Measurements from ENCODE around the gene PAM.

Gene PAM

DNA sequence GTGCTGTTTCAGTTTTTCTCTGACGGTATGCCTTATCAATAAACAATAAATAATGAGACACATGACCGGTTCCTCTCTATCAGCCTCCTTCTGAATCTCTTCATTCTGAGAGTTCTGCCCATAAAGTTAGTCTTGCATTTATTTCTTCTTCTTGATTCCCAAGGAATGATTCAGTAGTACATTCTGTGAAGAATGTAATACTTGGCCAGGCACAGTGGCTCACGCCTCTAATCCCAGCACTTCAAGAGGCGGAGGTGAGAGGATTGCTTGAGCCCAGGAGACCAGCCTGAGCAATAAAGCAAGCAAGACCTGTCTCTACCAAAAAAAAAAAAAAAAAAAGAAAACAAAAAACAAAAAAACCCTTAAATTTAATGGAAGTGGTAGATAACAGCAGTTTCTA lies 53.9 kb downstream of the PAM start:
- peak in 1 of 58 donors; percentile 7 for DNase-seq

DNA sequence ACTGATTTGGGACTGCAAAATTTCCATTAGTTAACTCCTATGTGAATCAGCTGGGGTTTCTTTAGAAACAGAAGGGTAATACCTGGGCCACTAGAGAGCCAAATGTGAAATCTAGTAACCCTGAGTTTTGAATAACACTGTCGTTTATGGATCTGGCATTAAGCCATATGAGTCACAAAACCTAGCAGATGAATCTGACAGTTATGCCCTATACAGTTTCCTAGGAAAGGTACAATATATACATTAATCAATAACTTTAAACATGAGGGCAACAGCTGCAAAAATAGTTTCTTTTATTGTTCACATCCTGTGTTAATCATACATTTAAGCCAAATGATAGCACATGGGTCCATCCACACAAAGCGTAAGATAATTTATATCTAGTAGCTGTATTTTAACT lies 56.9 kb downstream of the PAM start:
- DNase-seq = no peak

DNA sequence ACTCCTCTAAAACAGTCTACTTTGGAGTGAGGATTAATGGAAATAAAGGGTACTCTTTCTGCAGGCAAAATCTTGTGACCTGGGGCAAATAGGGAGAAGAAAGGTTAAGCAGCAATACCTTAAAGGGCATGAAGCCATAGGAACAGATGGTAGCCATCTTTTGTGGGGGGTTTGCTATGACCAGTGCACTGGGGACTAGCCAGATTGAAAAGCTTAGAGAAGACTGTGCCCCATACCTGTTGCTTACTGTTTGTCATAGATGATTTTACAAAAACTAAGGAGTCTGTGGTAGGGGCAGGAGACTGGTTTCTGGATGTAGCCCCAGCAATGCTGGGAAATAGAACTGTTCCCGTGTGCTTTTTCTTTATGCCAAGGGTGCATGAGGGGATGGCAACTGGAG lies 58.6 kb downstream of the PAM start:
- no peak for DNase-seq

DNA sequence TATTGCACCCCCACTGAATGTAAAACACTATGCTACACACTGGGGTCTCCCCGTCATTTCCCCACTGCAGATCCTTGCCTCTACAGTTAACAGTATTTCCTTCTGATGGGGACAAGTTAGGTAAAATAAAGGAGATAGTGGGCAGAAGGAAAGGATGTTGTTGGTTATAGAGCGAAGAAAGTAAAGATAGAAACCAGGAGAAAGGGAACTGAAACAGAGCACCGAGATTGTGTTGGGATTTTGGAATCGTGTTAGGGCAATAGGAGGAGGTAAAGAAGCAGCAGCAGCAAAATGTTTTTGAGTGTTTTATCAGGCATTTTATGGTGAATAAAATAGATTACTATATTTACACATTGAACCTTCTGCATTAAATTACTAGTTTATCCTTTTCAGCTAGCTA lies 60.0 kb downstream of the PAM start:
- no peak for DNase-seq

DNA sequence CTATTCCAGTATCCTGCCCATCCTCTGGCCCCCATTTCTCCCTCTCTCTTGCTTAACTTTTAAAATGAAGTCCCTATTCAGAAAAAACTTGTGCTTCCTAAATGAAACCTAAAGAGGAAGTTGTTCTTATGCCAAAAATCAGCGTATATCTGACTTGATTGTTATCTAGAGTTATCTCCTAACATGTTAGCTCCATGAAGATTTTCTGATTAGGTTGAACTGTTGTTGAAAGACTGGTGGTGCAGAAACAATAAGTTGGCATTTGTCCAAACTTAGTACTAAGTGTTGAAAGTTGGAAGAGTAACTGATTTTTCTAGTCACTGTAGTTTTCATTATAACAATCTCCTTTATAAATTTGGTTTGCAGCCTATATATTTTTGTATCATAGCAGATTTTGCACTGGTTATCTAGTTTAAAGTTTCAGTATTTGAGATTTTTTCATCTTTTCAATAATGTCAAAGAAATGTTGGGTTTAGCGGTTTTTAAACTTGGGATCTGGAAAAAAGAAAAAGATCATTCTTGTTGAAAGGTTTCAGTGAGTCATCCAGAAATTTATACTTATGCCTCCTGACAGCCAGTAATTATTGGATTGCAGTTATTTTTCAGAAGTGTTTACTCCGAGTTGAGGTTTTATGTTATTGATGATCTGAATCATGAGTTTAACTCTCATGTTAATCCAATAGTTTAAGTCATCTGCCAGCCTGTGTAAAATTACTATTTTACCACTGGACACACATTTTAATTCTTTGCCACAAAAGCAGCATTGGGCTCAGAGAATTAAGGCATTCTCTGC lies 60.6 kb downstream of the PAM start:
- no peak for DNase-seq

DNA sequence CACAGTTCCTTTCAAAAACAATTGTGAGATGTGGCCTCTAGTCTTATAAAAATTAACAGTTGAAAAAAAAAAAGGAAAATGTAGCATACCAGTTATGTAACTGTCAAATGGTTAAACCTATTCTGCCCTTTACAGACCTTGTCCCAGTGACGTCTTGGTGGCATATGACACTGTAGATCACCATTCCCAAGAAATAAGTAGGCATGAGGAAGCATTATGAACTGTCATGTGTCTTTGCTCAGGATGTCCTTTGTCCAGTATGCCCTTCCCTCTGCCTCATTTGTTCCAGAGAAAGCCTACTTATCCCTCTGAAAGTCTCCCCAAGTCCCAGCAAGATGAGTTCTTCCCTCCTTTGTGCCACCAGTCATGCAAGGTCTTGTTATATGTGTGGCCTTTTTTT lies 63.2 kb downstream of the PAM start:
- DNase-seq = no peak

DNA sequence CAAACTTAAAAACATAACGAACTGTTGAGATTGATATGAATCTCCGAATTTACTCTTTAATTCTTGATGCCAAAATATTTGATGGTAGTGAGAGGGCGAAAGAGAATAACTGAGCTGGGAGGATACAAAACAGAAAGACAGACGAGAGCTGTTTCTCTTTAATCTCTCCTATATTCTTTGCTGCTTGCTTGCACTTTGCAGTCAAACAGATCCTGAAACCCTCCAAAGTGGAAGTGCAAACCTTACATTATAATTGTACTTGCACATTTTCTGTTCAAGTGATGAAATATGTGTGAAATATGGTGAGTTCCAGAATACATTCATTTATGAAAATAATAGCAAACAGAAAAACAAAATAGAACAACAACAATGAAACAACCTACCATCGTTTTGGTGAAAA lies 63.8 kb downstream of the PAM start:
- DNase-seq = no peak

DNA sequence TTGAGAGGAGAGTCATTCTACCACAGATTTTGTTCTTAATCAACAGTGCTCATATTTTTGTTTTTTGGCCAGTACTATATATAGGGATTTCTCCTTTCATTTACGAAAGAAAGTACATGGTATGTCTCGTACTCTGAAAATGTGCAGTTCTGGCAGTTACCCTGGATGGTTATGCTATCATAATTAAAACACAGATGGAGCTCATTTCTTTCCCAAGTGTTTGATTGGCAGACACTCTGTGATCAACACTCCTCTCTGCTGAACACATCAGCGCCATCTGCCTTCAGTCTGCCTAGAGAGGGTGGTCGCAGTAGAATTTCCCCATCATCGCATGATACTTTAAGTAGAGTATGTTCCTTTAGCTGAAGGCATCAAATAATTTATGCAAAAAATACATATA lies 64.5 kb downstream of the PAM start:
- peak in 1 of 58 donors; percentile 18 for DNase-seq

DNA sequence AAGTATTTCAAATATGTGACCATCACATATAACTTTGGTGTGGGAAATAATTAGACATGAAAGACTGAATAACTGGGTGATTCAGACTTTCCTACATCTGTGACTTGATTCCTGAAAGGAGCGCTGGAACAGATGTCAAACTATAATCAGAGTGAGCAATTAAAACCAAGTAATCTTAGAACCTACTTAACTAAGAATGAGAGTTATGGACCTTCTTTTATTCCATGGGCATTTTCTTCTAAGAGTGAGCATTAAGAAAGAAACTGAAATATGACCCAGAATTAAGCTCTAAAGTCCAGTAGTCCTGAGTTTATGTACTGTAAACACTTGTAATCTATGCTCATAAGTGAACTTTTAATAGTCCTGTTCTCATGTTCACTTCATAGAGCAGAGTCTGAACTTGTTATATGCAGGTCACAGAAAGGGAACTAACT lies 68.4 kb downstream of the PAM start:
- DNase-seq = no peak

DNA sequence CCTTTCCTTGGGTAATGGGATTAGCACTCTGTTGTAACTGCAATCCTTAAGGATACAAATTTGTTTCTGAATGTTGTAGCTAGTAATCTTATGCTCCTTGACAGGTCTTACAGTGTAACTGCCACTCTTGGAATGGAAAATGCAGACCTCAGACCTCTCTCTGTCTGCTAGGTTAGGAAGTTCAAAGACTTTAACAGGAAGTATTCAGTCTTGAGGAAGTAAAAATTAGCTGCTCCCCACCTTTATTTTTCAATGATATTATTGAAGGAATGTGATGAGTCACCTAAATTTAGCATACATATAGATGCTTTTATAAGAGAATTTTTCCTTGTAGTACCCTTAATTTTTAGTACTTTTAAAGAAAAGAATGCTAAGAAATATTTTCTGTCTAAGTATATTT lies 71.5 kb downstream of the PAM start:
- DNase-seq = no peak

DNA sequence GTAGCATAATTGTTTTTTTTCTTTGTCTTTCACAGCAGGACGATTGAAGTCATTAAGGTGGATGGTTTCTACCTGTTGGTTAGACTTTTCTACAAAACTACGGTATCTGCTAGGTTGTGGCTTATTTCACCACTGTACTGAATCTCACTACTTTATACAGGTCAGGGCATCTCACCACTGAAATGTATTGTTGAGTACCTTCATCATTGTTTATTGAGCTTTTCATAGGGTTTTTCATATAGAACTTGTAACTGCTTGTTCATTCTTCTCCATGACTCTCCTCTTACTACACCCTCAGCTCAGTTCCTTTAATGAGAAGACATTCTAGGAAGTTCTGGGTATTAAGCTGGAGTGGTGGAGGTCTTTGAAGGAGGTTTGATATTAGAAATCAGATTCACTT lies 75.1 kb downstream of the PAM start:
- DNase-seq = no peak

DNA sequence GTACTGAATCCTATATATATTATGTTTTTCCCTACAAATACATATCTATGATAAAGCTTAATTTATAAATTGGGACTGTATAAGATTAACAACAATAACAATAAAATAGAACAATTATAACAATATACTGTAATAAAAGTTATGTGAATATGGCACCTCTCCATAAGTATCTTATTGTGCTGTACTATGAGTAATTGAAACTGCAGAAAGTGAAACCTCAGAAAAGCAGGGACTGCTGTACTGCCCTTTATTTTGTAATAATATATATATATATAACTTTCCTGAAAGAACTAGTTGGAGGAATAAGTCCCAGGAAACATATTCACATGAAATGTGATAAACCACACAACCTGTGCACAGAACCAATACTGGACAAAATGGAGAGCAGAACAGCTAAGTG lies 77.3 kb downstream of the PAM start:
- DNase-seq = no peak

DNA sequence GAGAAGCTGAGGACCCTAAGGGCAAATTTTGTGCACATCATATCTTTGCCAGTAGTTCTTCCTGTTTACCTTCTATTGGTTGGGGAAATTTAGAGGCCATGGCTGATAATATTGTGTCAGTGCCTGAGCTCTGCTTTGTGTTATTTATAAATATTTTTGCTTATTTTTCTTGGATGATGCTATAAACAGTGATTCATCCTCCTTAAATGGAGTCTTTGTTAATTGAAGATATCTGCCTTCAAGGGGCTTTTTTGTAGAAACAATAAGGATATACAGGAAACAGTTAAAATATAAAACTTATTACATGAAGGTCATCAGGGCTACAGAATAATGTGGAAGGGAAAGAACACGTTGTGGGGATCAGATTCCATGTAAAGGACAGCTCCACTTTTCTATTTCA lies 78.0 kb downstream of the PAM start:
- DNase-seq = no peak

DNA sequence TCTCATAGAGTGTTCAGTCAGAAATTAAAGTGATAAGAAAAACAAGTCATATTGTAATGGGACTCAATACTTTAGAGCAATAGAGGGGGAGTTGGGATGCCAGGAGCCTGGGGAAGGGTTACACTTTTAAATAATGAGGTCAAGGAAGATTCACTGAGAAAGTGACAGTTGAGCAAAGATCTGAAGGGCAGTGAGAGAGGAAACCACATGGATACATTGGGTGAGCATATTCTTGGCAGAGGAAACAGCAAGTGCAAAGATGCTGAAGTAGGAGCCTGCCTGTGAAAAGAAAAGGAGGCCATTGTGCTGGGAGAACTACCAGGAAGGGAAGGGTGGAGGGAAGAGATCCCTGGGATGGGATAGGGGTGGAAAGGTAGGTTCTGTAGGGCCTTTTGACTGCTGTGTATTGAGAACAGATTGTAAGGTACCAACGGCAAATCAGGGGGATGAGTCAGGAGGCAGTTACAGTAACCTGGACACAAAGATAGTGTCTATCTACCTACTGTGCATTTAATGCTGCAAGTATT lies 79.4 kb downstream of the PAM start:
- no peak for DNase-seq

DNA sequence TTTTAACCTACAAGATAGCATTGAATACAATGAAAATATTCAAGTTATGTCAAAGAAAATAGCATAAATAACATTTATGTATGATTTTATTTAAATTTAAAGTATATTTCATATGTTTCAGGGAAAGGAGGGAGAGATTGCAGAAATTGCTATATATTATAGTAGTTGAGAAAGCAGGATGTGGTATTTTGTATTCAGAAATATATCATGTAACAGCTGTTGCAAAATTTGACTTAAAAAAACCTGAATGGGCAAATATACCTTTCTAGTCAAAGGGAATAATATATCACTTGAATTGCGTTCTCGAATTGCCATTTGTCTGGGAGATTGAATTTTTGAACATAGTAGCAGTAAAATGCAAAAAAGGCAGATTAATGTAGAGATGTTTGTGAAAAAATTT lies 80.6 kb downstream of the PAM start:
- no peak for DNase-seq

DNA sequence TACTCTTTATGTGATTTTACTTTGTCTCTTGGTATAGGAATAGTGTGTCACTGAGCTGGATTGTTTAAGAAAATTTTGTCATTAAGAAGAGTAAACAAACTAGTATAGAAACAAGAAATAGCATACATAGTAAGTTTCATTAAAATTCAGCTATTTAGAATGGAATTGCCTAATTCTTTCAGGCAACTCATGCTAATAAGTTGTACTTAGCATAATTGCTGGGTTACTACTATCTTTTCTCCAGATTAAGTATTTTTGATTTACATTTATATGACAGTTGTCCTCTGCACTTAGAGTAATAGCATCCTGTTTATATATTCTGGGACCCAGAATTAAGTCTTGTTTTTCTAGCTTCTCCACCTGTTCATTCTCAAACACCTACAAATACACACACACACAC lies 85.9 kb downstream of the PAM start:
- DNase-seq = no peak

DNA sequence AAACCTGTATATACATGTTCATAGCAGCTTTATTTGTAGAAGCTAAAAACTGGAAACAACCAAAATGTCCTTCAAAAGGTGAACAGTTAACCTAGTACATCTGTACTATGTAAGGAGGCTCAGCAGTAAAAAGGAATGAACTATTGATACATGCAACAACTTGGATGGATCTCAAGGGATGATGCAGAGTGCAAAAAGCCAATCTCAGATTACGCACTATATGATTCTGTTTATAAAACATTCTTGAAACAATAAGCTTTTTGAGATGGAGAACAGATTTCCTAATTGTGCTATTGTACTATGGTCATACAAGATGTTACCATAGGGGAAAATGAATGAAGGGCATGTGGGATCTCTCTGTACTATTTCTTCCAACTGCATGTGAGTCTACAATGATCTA lies 88.9 kb downstream of the PAM start:
- DNase-seq = no peak

DNA sequence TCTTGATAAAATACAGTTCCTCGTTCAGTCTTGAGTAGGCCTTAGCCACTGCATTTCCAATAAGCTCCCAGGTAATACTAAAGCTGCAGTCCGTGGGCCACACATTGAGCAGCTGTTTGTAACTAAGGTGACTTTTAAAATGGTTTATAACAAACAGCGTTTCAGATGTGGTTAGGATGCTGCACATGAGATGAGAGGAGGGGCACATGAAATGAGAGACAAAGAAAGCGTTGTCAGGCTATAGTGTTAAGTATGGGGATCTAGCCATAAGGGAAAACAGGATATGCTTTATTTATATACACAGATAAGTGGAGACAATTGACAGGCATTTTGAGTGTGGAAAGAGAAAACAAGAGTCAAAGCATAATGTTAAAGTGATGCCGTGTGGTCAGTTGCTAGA lies 89.9 kb downstream of the PAM start:
- DNase-seq = no peak

DNA sequence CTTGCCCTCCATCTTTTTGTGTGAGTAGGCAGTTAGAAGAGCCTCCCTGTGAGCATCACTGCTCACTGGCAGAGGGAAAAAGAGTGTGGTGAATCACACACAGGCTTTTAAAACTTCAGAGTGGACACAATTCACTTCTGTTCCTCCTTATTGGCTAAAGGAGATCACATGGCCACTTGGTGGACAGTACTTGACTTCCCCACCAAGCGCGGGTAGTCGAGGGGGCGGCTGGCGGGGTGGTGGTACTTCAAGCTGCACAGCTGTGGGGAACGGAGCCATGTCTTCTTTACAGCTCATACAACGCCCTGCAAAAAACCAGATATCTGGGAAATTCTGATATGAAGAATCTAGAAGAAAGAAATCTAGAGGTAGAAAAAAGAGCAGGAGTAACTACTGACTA lies 95.4 kb downstream of the PAM start:
- DNase-seq = no peak

DNA sequence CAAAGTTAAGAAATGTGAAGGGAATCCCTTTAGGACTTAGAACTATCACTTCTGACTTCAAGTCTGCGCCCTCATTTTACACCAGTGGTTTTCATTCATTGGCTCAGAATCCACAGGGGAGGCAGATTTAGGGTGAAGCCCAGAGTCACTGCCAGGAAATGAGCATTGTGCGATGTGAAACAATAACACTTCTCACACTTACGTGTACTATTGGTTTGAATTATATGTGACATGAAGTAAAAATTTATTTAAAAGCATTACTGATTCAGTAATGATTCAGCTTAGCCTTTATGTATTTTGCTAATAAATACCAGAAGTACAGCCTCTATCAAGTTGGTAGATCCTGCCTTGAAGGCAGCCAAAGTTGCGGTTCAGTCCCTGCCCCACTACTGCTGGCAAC lies 98.6 kb downstream of the PAM start:
- no peak for DNase-seq

DNA sequence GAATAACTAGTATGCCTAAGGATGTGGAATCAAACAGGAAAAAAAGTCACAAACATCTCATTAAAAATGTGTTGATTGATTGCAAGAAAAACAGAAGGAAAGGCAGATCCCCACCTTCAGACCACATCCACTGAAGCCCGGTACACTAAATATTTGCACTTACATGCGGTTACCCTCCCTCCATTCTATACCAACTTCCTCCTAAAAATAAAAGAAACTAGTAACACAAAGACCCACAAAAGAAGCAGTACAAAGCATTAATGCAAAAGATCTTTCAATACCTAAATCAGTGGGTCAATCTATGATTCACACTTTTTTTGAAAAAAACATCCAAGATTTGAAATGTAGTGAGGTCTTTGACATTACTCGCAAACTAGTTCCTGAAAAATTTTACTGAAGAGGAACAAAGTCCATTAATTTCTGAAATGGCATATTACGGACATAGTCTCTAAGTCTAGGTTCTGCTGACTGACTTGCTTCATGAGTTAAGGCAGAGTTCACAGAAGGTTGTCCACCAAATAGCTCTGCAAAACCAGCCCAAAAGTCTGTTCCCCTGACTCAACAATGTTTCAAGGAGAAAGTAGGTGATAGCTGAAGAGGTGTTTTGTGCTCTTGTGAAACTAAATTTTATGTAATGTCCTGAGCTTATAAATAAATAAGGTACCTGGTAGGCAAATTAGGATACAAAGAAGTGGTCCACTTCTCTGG lies 100.7 kb downstream of the PAM start:
- DNase-seq = no peak

DNA sequence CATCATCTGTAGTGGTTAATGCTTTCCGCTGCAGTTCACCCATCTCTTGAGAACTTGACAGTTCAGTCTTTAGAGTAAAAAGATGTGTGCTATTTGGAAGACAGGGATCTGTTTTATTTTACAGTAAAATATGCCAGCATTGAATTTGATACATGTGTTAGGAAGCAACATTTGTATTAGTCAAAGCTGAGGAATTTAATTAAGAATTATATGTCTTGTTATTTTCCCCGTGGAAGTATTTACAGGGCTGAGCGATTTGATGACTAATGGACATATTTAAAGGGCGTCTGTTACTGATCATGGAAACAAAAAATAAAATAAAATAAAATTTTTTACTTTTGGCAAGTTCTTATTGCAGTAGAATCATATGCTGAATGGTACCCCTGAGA lies 101.3 kb downstream of the PAM start:
- DNase-seq = no peak
